ENCODE results near the gene TMEM213.

The TMEM213 gene

DNA sequence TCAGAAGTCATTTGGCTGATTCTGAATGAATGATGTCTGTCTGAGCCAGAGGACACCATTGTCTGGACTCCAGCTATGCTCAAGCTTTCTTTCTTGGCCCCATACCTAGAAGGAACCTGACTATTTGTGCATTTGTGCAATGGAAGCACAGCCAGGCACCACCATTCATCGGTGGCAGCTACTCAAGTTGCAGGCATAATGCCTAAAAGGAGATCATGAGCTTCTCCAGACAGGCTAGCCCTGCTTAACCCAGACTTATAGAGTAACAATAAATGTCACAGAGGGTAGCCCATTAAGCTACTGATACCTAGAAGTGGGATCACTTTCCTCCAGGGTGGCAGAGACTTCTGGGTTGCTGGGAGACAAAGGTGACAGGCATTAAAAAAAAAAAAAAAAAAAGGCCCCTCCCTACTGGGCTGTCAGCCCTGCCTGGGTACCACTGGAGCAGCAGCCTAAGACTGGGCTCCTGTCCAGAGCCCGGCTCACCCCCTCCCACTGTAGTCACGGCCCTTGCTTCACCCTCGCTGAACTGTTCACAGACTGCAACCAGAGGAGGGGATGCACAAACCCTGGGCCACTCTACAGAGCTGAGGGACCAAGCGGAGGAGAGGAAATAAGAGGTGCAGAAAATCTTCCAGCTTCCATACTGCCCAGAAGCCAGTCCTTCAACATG is 75.6 kb downstream of the TMEM213 start:
- TF ChIP-seq, protein P1, sequence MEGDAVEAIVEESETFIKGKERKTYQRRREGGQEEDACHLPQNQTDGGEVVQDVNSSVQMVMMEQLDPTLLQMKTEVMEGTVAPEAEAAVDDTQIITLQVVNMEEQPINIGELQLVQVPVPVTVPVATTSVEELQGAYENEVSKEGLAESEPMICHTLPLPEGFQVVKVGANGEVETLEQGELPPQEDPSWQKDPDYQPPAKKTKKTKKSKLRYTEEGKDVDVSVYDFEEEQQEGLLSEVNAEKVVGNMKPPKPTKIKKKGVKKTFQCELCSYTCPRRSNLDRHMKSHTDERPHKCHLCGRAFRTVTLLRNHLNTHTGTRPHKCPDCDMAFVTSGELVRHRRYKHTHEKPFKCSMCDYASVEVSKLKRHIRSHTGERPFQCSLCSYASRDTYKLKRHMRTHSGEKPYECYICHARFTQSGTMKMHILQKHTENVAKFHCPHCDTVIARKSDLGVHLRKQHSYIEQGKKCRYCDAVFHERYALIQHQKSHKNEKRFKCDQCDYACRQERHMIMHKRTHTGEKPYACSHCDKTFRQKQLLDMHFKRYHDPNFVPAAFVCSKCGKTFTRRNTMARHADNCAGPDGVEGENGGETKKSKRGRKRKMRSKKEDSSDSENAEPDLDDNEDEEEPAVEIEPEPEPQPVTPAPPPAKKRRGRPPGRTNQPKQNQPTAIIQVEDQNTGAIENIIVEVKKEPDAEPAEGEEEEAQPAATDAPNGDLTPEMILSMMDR (conservative IDR thresholded peaks at IDR 0.05; ENCODE audit: control insufficient read depth, insufficient read depth, low read depth, low read length): no peak
- DNase-seq (ENCODE audit: low read depth): no peak

GRCh38 chr7:138875794-138876193 is 78.0 kb downstream of the TMEM213 start:
- no peak overlapping the region for H3K4me3 ChIP-seq (ENCODE audit: control insufficient read depth, low read depth, low read length)
- peak; percentile 87 for DNase-seq (ENCODE audit: low read depth)
- TF ChIP-seq, protein P1 (conservative IDR thresholded peaks at IDR 0.05; ENCODE audit: control insufficient read depth, insufficient read depth, low read depth, low read length): no peak

More for the DNA sequence above, 75.6 kb downstream of the TMEM213 start:
- H3K4me3 ChIP-seq (ENCODE audit: control insufficient read depth, low read depth, low read length): no peak overlapping the region

DNA sequence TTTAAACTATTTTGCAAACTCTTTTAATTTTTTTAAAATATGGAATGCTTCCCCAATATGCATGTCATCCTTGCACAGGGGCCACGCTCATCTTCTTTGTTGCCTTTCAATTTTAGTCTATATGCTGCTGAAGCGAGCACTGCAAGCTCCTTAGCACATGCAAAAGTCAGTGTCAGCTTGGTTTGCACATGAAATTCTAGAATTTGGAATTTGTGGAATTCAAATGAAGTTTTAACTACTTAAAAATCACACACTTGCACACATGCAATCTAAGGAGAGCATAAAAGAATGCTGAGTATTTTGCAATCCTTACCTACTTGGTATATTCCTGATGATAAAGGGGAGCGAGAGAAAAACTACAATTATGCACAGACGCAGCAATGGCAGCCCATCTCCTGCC is 78.5 kb downstream of the TMEM213 start:
- TF ChIP-seq, protein P1 (conservative IDR thresholded peaks at IDR 0.05; ENCODE audit: control insufficient read depth, insufficient read depth, low read depth, low read length): no peak
- DNase-seq (ENCODE audit: low read depth): no peak
- no peak overlapping the region for H3K4me3 ChIP-seq (ENCODE audit: control insufficient read depth, low read depth, low read length)

DNA sequence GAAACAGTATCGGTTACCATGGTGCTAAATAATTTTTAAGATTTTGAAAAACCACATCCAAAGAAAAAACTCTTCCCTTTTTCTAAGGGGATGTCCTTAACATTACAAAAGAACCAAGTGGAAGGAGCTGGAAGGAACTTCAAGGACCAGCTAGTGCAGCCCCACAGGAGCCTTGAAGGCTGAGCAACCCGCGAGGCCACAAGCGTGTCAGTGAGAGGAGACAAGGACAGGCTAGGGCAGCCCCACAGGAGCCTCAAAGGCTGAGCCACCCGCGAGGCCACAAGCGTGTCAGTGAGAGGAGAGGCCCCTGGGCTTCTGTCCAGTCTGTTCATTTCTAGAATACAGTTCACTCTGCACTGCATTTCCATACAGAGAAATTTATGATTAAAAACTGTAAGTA is 80.3 kb downstream of the TMEM213 start:
- DNase-seq (ENCODE audit: low read depth): no peak
- TF ChIP-seq, protein P1 (conservative IDR thresholded peaks at IDR 0.05; ENCODE audit: control insufficient read depth, insufficient read depth, low read depth, low read length): no peak
- no peak overlapping the region for H3K4me3 ChIP-seq (ENCODE audit: control insufficient read depth, low read depth, low read length)

DNA sequence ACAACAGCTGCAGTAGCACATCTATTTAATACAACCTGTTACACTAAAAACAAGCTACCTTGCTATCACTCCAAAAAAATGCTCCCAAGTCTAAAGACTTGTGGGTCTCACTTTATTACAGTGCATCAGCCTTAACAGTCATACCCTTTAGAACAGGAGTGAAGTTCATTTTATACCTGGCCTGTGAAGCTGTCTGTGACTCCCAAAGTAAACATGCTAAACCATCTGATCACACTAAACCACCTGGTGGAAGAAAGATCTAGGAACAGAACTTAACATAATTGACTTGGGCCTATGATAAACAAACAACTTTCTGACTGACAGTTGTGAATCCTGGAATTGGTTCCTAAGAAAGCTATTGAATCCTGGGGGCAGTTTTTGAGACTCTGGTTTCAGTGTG is 81.1 kb downstream of the TMEM213 start:
- DNase-seq (ENCODE audit: low read depth): no peak
- H3K4me3 ChIP-seq (ENCODE audit: control insufficient read depth, low read depth, low read length): no peak overlapping the region
- TF ChIP-seq, protein P1 (conservative IDR thresholded peaks at IDR 0.05; ENCODE audit: control insufficient read depth, insufficient read depth, low read depth, low read length): no peak

DNA sequence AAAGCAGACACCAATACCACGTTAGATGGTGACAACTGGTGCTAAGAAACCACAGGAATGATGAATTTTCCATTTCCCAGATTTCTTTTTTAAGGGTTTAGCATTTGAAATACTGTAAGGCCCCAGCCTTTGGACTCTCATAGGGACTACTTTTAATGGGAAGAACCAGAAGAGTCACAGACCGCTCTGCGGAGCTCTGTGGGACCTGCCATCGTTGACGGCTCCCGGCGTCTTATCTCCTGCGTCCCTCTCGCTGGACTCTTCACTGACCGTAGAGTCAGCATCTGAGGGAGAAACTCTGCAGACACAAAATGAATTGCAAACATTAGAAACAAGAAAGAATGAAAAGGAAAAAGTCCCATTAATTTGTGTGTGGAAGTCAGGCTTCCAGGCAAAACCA is 81.6 kb downstream of the TMEM213 start:
- TF ChIP-seq, protein P1 (conservative IDR thresholded peaks at IDR 0.05; ENCODE audit: control insufficient read depth, insufficient read depth, low read depth, low read length): no peak

More for the DNA sequence above, 81.6 kb downstream of the TMEM213 start:
- no peak overlapping the region for H3K4me3 ChIP-seq (ENCODE audit: control insufficient read depth, low read depth, low read length)
- DNase-seq (ENCODE audit: low read depth): no peak

Measured in fibroblast of mammary gland (primary cell).